HG02678 (cell line): ENCODE measurements around the gene USP40.

Source experiments
- ATAC-seq: cut with Tn5 transposase; IDR thresholded peaks from one replicate; pipeline ENCODE4 v1.9.1; 2021; ENCODE audit warnings: mild to moderate bottlenecking, moderate library complexity; ENCODE audit not compliant: unreplicated experiment

The USP40 gene

DNA sequence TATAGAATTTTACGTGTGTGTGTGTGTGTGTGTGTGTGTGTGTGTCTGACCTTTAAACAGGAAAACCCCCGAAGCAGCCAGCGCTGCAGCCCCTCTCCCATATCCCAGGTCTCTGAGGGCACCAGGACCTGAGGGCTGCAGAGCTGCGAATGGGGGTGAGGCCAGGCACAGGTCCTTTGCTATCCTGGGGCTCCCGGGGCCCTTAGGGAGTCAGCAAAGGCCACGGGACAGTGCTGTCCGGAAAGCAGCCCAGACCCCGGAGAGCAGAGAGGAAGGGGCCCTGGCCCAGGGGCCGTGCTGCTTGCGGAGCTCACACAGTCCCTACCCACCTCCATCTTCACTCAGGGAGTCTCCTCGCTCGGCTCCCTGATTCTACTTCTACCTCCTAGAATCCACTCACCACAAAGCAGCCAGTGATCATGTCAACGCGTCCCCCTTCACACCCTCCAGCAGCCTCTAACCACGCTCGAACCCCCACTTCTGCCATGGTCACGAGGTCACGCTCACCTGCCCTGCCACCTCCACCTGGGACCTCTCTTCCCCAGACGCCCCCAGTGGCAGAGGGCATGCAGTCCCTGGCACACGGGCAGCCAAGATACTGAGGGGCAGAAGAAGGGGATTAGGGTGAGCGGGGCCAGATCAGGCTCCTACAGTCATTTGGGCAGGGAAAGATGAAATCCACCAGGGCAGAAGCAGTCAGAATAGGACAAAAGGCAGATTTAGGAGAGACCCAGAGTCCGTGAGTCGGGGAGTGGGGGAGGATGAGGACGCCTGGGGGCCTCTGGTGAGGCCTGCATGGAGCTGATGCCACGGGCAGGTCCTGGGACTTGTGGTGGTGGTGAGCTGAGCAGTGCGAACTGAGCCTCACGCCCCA lies 86.7 kb downstream of the USP40 start:
- ATAC-seq, result no peak

- ATAC-seq, result no peak
Measured at GRCh38 chr2:233477548-233478433, 88.8 kb downstream of the USP40 start.

- no peak for ATAC-seq
Measured at GRCh38 chr2:233476651-233477547, 89.7 kb downstream of the USP40 start.

GRCh38 chr2:233476063-233476410 lies 90.5 kb downstream of the USP40 start:
- ATAC-seq, result no peak

GRCh38 chr2:233474308-233475160 lies 92.0 kb downstream of the USP40 start:
- ATAC-seq, result no peak

DNA sequence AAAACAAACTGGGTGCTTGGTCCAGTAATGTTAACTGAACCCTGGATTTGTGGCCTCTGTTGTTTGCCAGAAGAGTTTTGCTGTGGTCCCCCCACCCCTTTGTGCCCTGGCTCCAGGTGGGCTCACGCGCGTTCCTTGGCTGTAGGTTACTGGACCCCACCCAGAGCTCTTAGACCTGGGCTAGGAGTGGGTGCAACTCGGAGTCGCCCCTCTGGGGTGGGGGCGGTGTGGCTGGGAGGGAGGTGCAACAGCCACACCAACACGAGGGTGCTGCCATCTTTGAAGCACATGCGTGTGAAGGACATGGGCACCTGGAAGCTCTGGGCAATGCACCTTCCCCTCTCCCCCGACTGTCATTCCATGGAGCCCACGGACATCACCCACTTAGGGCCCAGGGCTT lies 92.7 kb downstream of the USP40 start:
- no peak for ATAC-seq

DNA sequence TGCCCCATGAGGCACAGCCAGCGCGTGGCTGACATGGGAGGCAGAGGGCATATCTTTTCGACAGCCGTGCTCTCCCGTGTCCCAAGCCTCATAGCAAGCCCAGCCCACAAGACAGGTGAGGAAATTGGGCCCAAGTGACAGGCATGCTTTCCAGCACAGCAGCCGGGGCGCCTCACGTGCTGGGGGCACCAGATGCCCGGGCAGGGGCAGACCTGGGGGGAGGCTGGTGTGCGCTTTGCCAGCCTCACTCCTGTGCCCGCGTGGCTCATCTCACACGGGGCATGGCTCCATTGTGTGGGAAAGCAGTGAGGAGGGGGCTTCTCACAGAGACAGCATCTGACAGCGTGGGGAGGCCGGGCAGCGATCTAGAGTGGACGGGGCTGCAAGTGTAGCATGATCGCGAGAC lies 93.2 kb downstream of the USP40 start:
- ATAC-seq, result no peak

DNA sequence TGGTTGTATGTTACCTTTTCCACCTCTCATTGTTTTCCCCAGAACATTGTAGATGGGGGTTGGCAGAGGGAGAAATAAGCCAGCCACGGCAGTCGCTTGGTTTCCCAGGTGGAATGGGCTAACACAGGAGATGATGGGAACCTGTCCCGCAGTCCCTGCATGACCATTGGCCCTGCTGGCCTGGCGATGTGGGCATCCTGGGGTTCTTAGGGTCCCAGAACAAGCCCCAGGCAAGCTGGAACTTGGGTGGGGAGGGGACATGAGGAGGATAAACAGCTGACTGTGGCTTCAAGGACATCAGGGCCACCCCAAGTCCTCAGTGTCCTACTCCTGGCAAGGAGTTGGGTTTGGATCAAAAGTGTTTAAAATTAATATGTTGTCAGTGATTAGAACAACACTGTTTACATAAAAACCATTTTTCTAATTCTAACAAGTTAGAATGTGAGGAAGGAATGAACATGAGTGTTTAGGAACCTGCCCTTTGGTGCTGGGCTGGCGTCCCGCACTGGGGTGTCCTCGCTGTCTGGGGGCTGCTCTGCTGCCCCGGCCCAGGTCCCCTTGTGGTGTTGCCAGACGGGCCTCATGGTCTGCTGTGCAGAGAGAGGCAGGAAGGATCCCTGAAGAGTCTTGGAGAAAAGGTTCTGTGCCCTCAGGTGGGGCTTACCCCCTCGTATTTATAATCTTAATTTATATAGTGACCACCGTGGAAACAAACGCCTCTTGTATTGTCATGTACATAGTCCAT lies 95.1 kb downstream of the USP40 start:
- no peak for ATAC-seq

DNA sequence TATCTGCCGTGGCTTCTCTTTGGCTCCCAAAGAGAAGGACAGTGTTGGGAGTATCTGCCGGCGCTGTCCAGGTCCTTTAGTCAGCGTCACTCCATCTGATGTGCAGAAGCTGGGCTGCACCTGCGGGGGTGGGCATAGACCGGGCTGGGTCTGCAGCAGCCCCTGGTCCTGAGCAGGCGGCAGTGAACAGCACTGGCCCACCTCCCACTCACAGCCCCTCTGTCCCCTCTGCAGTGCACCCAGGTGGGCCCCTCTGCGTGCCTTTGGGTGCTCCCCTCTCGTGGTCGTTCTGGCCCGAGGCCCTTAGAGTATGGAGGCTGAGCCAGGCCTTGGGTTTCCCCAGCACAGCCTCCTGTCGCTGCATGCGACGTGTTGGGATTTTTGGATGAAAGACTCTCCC lies 95.7 kb downstream of the USP40 start:
- ATAC-seq, result no peak

DNA sequence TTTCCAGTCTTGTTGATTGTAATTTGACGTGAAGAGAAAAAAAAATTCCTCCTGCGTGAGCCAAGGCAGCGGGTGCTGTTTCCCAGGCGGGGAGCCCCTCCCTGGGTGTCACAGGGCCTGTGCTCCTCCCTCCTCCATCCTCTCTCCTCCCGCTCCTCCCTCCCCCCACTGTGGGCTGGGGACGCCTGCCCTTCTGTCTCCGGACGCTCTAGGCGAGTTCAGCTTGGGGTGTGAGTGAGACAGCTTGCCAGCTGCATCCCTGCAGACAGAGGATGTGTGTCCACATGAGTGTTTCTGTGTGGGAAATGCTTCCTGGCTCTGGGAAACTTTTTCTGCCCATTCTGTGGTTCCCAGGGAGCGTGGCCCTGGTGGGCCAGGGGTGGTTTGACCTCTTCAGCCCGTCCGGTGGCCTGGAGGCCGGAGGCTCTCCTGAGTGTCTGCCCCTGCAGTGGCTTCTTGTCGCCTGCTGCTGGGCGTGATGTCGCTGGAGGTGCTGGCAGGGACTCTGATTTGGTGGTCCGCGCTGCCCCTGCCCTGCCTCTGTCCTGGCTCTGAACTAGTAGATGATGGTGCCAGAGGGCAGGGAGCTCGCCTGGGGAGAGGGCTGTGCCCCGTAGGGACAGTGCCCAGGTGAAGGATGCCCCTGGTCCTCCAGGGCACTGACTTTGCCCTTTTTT lies 96.4 kb downstream of the USP40 start:
- ATAC-seq, result no peak

GRCh38 chr2:233469261-233470010 lies 97.1 kb downstream of the USP40 start:
- no peak for ATAC-seq

DNA sequence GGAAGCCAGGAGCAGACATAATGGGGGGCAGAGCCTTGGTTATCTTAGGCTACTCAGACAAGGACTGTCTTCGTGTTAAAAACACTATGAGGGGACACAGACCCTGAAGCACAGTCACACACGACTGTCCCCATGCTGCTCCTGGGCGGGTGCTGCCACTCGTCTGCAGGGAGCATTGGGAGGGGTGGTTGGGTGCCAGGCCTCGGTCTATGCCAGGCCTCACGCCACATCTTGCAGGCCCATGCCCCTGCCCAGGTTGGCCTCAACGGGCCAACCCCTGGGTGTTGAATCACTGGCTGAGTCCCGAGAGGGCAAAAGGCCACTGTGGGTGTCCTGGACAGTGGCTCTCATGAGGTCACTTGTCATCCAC lies 97.9 kb downstream of the USP40 start:
- ATAC-seq, result no peak

DNA sequence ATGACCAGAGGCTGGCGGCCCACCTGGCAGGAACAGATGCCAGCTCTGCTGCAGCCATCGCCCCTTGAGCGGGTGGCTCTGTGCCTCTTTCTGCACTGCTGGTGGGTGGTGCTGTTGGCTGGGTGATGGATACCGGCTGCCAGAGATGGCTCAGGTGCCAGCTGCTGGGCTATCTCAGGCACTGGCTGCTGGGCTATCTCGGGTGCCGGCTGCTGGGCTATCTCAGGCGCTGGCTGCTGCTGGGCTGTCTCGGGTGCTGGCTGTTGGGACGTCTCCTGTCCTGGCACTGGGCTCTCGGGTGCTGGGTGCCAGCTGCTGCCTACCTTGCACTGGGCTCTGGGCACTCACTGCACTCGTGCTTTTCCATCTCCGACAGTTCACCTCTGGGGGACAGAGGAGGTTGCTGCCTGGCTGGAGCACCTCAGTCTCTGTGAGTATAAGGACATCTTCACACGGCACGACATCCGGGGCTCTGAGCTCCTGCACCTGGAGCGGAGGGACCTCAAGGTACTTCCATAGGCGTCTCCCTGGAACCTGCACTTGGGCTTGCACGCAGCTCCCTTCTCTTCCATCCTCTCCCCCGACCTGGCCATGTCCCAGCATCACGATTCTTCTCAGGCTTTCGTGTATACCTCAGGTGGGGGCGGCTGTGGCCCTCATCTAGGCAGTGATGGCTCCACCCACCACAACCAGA lies 98.4 kb downstream of the USP40 start:
- no peak for ATAC-seq

DNA sequence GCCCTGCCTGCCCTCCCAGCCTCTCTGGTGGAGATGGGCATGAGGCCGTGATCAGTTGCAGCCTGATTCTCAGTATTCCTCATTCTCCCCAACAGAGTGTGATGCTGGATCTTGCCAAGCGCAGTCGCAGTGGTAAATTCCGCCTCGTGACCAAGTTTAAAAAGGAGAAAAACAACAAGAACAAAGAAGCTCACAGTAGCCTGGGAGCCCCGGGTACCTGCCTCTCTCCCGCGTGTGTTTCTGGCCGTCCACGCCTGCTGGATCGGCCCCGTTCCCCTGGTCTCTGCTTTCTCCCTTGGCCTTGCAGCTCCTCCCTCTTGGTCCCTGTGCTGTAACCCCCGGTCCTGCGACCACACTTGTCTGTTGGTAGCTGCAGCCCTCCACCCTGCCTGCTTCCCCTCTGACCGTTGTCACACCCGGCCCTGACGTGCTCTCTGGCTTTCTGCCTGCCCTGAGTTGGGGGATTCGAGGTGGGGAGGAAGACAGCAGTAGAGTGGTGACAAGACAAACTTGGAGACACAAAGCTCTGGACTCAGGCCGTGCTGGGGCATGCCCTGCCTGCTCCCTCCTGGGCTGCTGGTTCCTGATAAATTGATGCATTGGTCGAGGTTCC lies 99.5 kb downstream of the USP40 start:
- ATAC-seq, result no peak

- no peak for ATAC-seq
Measured at GRCh38 chr2:233464531-233465240, 101.9 kb downstream of the USP40 start.

DNA sequence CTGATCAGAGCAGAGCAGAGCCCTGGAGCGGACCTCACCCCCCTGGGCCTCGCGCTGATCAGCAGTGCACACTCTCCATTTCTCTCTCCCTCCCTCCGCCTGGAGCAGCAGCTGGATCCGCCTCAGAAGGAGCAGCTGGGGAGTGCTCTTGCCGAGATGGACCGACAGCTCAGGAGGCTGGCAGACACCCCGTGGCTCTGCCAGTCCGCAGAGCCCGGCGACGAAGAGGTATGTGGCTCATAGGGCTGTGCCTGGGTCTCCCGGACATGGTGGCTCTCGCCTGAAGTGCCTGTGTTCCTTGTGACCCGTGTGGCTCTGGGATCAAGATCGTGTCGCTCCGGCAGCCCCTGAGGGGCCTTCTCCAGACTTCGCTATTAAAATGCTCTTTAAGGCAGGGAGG lies 102.5 kb downstream of the USP40 start:
- no peak for ATAC-seq

- ATAC-seq, result no peak
Measured at GRCh38 chr2:233463586-233463985, 103.0 kb downstream of the USP40 start.
